GM19099 (cell line): ENCODE data around the gene NIF3L1.

ENCODE experiments used
- POLR2A ChIP-seq: IDR thresholded peaks from 3 replicates; pipeline ENCODE4 v1.6.1; 2011; ENCODE audit warnings: low read depth; ENCODE audit not compliant: insufficient read length; ENCODE audit errors: extremely low read depth

Gene NIF3L1, protein sequence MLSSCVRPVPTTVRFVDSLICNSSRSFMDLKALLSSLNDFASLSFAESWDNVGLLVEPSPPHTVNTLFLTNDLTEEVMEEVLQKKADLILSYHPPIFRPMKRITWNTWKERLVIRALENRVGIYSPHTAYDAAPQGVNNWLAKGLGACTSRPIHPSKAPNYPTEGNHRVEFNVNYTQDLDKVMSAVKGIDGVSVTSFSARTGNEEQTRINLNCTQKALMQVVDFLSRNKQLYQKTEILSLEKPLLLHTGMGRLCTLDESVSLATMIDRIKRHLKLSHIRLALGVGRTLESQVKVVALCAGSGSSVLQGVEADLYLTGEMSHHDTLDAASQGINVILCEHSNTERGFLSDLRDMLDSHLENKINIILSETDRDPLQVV

DNA sequence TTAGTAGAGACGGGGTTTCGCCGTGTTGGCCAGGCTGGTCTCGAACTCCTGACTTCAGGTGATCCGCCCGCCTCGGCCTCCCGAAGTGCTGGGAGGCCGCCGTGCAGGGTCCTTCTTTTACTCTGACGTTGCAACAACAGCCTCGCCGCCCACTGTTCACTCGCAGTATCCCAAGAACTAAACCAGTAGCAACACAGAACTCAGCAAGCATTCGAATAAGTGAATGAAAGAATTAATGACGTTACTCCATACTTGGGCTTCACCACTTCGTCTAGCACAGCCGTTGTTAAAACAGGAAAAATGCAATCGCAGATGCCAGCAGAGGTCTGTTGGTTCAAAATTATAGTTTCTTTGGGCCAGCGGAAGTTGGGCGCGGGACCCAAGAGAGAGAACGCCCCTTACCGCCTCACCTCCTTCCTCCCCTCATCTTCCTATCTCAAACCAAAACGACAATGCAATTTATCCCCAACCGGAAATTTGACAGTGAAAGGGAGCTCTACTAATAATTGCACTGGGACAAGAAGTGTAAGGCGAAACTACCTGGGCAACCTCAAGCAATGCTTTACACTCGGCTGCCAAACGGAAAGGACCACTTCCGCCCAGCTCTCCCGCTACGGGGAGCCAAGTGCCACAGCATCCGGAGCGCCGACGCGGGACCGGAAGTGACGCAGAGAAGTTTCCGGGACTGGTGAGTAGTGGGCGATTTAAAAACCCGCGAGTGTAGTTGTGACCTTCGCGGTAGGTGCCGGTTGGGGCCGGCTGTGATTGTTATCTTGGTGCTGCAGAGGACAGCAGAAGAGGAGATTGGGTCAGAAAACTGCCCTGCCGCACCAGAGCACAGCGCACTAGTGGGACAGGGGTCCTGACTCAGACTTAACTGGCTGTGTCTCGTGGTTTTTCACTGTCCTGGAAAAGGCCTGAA lies at the start of gene NIF3L1, which contains the start of gene PPIL3:
Gene NIF3L1 (plus strand): TSS at position 668 of the 922 bp plus-strand sequence. CDS start 2,573 bp downstream, outside the sequence.
Gene PPIL3 (minus strand): TSS at position 374 of the 922 bp plus-strand sequence. CDS start 1,462 bp downstream, outside the sequence.
- TF ChIP-seq POLR2A = peak; percentile 82

DNA sequence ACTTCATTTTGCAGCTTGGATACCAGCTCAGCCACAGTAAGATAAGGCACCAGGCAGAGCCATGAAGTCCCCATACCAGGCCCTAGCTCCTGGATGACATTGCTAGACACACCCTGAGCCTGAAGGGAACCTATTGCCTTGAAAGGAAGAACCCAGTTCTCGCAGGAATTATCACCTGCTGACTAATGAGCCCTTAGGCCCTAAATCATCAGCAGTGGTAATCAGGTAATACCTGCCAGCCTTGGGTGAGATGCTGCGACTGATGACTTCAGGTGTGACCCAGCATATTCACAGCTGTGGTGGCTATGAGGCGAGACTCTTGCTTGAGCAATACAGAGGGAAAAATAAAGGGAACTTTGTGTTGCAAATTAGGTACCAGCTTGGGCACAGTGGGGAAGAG lies 49.7 kb upstream of the NIF3L1 start:
- TF ChIP-seq POLR2A = no peak

DNA sequence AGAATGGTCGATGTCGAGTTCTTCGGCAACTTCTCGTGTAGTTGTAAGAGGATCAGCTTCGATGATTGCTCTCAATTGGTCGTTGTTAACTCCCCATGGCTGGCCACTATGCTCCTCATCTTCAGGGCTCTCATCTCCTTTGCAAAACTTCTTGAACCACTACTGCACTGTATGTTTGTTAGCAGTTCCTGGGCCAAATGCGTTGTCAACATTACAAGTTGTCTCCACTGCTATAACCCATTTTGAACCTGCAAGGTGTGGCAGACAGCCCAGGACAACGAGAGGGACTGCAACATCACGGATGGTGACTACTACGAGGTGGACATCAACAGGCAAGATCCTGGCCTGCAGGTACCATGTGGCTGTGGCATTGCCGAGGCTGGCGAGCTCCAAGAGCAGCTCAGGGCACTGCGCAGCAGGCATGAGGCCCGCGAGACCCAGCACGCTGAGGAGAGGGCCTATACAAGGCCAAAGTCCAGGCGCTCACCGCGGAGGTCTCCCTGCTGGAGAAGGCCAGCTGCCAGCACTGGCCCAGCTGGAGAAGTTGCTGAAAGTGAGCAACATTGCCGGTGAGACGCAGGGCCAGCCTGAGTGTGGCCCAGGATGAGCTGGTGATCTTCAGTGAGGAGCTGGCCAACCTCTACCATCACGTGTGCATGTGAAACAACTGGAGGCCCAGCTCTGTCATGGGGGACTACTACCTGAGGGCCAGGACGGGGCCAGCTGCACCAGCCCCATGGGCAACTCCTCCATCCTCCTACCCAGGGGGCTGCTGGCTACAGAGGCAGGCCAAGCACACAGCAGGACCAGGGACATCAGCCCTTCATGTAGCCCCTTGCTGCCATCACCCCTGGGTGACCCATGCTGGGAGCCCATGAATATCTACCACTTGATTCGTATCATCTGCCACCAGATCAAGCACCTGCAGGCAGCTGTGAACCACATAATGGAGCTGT lies 44.9 kb upstream of the NIF3L1 start:
- TF ChIP-seq POLR2A = no peak

DNA sequence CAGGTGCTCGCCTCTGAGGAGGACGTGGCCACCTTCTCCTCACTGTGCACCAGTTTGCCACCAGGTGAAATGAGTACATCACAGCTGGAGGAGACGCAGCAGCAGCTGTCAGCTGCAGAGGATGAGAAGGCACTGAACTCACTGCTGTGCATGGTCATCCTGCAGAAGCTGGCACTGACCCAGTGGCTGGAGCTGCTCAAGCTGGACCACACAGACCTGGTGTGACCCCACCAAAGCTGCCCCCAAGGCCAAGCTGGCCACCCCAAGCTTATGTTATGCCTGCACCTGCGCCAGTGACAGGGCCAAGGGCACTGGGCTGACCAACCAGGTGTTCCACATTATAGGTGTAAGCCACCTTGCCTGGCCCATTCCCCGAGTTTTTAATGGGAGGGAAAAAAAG lies 44.0 kb upstream of the NIF3L1 start:
- no peak for TF ChIP-seq POLR2A

DNA sequence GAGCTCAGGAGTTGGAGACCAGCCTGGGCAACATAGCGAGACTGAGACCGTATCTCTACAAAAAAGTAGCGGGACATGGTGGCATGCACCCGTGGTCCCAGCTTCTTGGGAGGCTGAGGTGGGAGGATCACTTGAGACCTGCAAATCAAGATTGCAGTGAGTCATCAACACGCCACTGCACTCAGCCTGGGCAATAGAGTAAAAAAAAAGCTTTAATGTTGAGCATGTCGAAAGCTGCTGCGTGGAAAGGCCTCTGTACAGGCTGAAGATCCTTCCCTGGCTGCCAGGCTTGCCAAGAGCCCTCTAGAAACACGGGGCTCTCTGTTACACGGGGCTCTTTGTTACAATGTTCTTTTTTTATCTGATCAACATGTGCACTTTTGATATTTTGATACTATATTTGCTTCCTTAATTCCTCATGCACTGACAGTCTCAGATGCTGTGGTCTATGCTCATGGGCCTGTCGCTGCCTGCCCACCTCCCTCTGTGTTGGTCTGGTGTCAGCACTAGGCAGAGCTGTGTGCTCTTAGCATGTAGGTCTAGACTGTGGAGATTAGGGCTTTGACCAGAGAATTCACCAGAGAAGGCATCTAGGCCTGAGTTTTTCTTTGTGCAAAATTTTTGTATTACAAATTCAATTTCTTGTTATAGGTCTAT lies 43.4 kb upstream of the NIF3L1 start:
- TF ChIP-seq POLR2A = no peak

DNA sequence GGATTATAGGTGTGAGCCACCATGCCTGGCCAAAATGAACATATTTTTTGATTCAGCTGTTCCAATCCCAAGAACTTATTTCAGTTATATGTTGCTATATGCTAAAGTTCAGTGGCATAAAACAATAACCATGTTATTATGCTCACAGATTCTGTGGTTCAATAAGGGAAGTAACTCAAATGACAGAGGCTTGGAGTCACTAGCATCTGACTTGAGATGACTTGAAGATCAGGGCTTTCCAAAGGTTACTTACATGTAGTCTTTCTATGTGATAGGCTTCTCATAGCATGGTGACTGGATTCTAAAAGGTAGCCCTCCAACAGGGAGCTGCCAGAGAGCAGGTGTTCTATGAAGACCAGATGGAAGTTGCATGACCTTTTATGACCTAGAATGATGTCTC lies 41.9 kb upstream of the NIF3L1 start:
- no peak for TF ChIP-seq POLR2A

DNA sequence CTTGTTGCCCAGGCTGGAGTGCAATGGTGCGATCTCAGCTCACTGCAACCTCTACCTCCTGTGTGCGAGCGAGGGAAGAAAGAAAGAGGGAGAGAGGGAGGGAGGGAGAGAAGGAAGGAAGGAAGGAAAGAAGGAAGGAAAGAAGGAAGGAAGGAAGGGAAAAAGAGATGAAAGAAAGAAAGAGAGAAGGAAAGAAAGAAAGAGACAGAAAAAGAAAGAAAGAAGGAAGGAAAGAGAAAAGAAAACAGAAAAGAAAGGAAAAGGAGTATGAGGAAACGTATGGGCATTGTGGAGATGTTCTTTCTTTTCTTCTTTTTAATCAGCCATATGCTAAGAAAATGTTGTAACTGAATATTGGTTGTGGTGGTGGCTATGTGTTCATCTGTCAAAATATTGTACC lies 41.2 kb upstream of the NIF3L1 start:
- no peak for TF ChIP-seq POLR2A

DNA sequence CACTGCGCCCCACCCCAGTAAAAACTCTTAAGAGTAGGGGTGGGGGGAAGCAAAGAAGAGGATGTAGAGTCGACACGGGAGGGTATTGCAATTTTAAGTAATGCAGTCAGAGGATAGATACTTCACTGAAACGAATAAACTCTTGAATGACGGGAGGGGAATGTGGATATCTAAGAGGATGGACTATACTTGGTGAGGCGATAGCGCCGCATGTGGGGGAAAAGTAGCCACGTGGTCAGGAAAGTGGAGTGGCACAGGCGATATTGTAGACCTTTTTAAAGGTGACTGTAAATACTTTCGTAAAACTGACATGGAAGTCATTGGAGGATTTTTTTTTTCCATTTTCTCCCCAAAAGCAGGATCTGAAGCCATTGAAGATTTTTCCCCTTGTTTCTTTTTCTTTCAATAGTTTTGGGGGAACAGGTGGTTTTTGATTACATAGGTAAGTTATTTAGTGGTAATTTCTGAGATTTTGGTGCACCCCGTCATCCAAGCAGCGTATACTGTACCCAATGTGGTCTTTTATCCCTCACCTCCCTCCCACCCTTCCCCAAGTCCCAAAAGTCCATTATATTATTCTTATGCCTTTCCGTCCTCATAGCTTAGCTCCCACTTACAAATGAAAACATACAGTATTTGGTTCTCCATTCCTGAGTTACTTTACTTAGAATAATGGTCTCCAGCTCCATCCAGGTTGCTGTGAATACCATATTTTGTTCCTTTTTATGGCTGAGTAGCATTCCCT lies 38.5 kb upstream of the NIF3L1 start:
- TF ChIP-seq POLR2A = no peak

DNA sequence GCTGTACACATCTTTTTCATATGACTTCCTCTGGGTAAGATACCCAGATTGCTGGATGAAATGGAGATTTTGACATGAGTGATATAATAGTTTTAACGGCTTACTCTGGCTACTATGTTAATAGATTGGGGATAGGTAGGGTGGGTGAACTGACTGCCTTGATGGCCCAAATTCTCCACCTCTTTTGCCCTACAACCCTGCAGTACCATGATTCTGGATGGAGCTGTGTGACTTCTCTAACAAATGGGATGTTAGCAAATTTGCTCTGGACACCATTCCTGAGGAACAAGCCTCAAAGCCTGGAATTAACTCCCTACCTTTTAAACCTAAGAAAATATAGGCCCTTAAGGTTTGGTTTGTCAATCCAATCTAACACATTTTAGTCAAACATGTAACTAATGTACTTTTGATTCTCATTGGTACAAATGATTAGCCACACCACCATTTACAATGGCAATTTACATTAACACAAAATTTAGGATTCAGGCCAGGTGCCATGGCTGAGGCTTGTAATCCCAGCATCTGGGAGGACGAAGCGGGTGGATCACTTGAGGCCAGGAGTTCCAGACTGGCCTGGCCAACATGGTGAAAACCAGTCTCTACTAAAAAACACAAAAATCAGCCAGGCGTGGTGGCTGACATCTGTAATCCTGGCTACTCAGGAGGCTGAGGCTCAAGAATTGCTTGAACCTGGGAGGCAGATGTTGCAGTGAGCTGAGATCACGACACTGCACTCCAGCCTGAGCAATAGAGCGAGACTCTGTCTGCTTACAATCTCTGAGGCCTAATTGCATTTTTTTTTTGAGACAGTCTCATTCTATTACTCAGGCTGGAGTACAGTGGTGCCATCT lies 37.5 kb upstream of the NIF3L1 start:
- no peak for TF ChIP-seq POLR2A

DNA sequence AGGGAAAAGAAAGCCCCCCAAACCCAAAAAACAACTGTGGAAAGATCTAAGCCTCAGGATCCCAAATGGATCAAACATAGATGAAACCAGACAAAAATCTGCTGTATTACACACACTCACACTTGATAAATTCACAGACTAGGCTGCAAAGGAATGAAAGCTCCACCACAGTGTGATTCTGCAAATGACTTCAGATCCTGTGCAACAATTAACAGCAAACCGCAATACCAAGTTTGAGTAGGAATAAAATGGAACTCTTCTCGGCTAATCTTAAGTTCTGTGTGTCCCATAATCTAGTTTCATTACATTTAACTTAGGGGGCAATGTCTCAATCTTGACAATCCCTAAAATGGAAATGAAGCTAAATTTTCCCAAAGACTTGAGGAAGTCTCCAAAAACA lies 36.6 kb upstream of the NIF3L1 start:
- TF ChIP-seq POLR2A = no peak

DNA sequence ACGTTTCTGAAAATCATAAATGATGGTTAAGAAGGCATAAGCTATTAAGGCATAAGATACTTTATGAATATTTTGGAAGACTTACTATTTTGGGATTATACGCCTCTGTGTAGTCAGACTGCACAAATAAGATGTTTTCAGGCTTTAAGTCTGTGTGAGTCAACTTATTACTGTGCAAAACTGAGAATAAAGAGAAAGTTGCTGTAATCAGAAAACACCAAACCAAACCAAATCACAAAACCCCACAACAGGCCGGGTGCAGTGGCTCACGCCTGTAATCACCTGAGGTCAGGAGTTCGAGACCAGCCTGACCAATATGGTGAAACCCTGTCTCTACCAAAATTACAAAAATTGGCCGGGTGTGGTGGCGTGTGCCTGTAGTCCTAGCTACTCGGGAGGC lies 32.4 kb upstream of the NIF3L1 start:
- no peak for TF ChIP-seq POLR2A

DNA sequence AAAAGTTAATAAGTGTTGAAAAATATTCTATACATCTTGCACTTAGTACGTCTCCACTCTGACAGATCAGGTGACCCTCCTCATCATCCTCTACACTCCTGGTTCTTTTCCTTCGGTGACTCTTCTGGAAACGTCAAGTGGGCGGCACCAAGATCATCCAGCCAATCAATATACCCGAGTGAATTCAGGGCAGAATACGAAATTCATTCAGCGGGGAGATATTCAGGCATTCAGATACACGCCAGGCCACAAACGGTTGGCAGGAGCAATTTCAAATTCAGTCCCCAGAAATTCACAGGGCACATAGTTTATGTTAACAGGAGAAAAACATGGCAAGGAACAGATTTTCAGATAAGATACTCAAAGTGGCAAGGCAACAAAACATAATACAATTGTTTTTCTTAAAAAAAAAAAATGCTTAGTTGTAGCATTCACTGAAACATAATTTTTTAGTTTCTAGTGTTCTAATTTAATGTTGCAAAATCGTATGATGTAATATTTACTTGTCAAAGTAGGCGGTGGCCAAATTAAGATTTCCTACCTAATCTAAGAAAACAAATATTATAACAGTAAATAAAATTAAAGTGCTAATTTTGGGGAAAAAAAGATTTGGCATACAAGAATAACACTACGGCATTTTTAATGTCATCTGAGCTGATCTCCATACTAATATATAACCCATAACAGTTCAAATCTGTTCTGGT lies 28.9 kb upstream of the NIF3L1 start:
- TF ChIP-seq POLR2A = no peak

DNA sequence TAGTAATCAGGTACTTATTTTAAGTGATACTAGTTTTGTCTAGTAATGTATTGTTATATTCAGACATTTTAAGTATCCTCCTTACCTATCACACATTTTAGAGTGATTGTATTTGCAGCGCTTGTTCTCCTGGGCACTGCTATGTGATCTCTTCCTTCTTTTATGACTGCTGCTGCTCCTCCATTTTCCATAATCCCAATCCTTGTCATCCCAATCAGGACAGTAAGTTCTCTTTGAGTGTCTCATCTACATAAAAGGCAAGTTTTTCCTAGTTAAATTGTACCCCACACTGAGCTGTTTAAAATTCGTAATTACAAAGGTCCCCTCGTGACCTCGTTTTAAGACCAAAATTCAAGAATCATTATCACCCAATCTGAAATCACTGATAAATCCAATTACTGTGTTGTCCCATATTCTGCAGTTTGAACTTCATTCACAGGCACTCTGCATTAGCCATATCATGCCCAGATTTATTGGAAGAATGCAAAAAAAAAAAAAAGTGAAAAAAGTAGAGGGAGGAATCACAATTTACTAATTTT lies 27.5 kb upstream of the NIF3L1 start:
- no peak for TF ChIP-seq POLR2A
